Neural cell (in vitro differentiated cells): ENCODE results near the gene PARP15.

Experiments used
- CTCF ChIP-seq: fragments of 450-650 bp; IDR thresholded peaks from 2 replicates; pipeline ENCODE4 v1.5.1; 2014; ENCODE audit warnings: antibody characterized with exemption, mild to moderate bottlenecking, moderate library complexity; ENCODE audit not compliant: poor library complexity, severe bottlenecking
- EZH2 ChIP-seq: fragments of 200-600, 300-800 bp; shearing (Covaris generic), sonication (generic); IDR thresholded peaks from 2 replicates; pipeline ENCODE4 v1.6.1; 2014; ENCODE audit warnings: antibody characterized with exemption, low read length, borderline replicate concordance, mild to moderate bottlenecking; ENCODE audit not compliant: insufficient read depth, poor library complexity, severe bottlenecking
- MXI1 ChIP-seq: fragments of 450-650 bp; conservative IDR thresholded peaks from 2 replicates; pipeline ENCODE4 v1.6.1; 2014; ENCODE audit warnings: antibody characterized with exemption, mild to moderate bottlenecking; ENCODE audit not compliant: poor library complexity, severe bottlenecking
- POLR2AphosphoS5 ChIP-seq: IDR thresholded peaks from 2 replicates; pipeline ENCODE4 v1.6.1; 2012

GRCh38 chr3:122577409-122578031, at the start of gene PARP15:
- no peak for TF ChIP-seq CTCF
- no peak for TF ChIP-seq MXI1
- TF ChIP-seq POLR2AphosphoS5 = no peak
- TF ChIP-seq EZH2 = no peak
